Neural cell (in vitro differentiated cells): ENCODE results near the gene NHS. TPM values are rescaled to one million over a fixed set of nuclear protein-coding genes. Genes with fewer than 3 reads are reported as not detected.

Experiments
- H2AFZ ChIP-seq: fragments of 200-600, 300-800 bp; sonication (generic), shearing (Covaris generic); 2 replicates; pipeline ENCODE4 v1.6.0; 2014; ENCODE audit warnings: low read depth, mild to moderate bottlenecking, antibody characterized with exemption, low read length, moderate library complexity
- H3F3A ChIP-seq: fragments of 200-600 bp; shearing (Covaris generic); 2 replicates; pipeline ENCODE4 v1.6.1; 2016; ENCODE audit warnings: mild to moderate bottlenecking, moderate library complexity, mixed read lengths, antibody characterized with exemption, low read length; ENCODE audit not compliant: insufficient read depth, poor library complexity, severe bottlenecking
- H3K27ac ChIP-seq: fragments of 200-600, 300-800 bp; sonication (generic), shearing (Covaris generic); 2 replicates; pipeline ENCODE4 v1.5.1; 2014; ENCODE audit warnings: mild to moderate bottlenecking, low read length, moderate library complexity
- H3K27me3 ChIP-seq: fragments of 300-800, 200-600 bp; sonication (generic), shearing (Covaris generic); 2 replicates; pipeline ENCODE4 v1.6.0; 2014; ENCODE audit warnings: mild to moderate bottlenecking, low read depth, low read length, moderate library complexity; ENCODE audit not compliant: insufficient read depth
- H3K36me3 ChIP-seq: fragments of 300-800, 200-600 bp; sonication (generic), shearing (Covaris generic); 2 replicates; pipeline ENCODE4 v1.5.1; 2014; ENCODE audit warnings: mild to moderate bottlenecking, antibody characterized with exemption, low read length, moderate library complexity; ENCODE audit not compliant: insufficient read depth
- H3K4me2 ChIP-seq: fragments of 300-800, 200-600 bp; sonication (generic), shearing (Covaris generic); 2 replicates; pipeline ENCODE4 v1.6.0; 2014; ENCODE audit warnings: mild to moderate bottlenecking, low read length
- H3K4me3 ChIP-seq: fragments of 300-800, 200-600 bp; sonication (generic), shearing (Covaris generic); 2 replicates; pipeline ENCODE4 v1.5.1; 2014; ENCODE audit warnings: mild to moderate bottlenecking, low read length, moderate library complexity
- H3K79me2 ChIP-seq: fragments of 200-600 bp; shearing (Covaris generic); replicated peaks from 2 replicates; pipeline ENCODE4 v1.6.0; 2014; ENCODE audit warnings: mild to moderate bottlenecking, low read length, moderate library complexity; ENCODE audit not compliant: insufficient read depth
- H3K9ac ChIP-seq: fragments of 300-800, 200-600 bp; sonication (generic), shearing (Covaris generic); 2 replicates; pipeline ENCODE4 v1.6.1; 2016; ENCODE audit warnings: mild to moderate bottlenecking, low read length, mixed read lengths
- H3K9me2 ChIP-seq: fragments of 200-600 bp; shearing (Covaris generic); 2 replicates; pipeline ENCODE4 v1.6.1; 2016; ENCODE audit warnings: mild to moderate bottlenecking, low read length, mixed read lengths; ENCODE audit not compliant: insufficient read depth
- H3K9me3 ChIP-seq: fragments of 200-600, 300-800 bp; sonication (generic), shearing (Covaris generic); 2 replicates; pipeline ENCODE4 v1.6.1; 2016; ENCODE audit warnings: mild to moderate bottlenecking, mixed run types, low read length, moderate library complexity, mixed read lengths
- H4K20me1 ChIP-seq: fragments of 200-600 bp; shearing (Covaris generic); 2 replicates; pipeline ENCODE4 v1.6.1; 2016; ENCODE audit warnings: mild to moderate bottlenecking, mixed run types; ENCODE audit not compliant: insufficient read depth
- EP300 ChIP-seq: fragments of 450-650 bp; conservative IDR thresholded peaks from 2 replicates; pipeline ENCODE4 v1.6.1; 2014; ENCODE audit warnings: antibody characterized with exemption, mild to moderate bottlenecking, moderate library complexity; ENCODE audit not compliant: poor library complexity, severe bottlenecking
- EZH2 ChIP-seq: fragments of 200-600, 300-800 bp; shearing (Covaris generic), sonication (generic); IDR thresholded peaks from 2 replicates; pipeline ENCODE4 v1.6.1; 2014; ENCODE audit warnings: antibody characterized with exemption, low read length, borderline replicate concordance, mild to moderate bottlenecking; ENCODE audit not compliant: insufficient read depth, poor library complexity, severe bottlenecking
- MXI1 ChIP-seq: fragments of 450-650 bp; conservative IDR thresholded peaks from 2 replicates; pipeline ENCODE4 v1.6.1; 2014; ENCODE audit warnings: antibody characterized with exemption, mild to moderate bottlenecking; ENCODE audit not compliant: poor library complexity, severe bottlenecking
- POLR2AphosphoS5 ChIP-seq: IDR thresholded peaks from 2 replicates; pipeline ENCODE4 v1.6.1; 2012
- RAD21 ChIP-seq: fragments of 450-650 bp; conservative IDR thresholded peaks from 2 replicates; pipeline ENCODE4 v1.6.1; 2014; ENCODE audit warnings: antibody characterized with exemption, mild to moderate bottlenecking, moderate library complexity
- REST ChIP-seq: IDR thresholded peaks from 2 replicates; pipeline ENCODE4 v1.6.1; 2012; ENCODE audit warnings: borderline replicate concordance
- SMC3 ChIP-seq: fragments of 450-650 bp; conservative IDR thresholded peaks from 2 replicates; pipeline ENCODE4 v1.6.1; 2014; ENCODE audit warnings: antibody characterized with exemption, mild to moderate bottlenecking, moderate library complexity; ENCODE audit not compliant: poor library complexity
- TAF1 ChIP-seq: IDR thresholded peaks from 2 replicates; pipeline ENCODE4 v1.6.1; 2012; ENCODE audit warnings: low read depth
- polyA plus RNA-seq: library from polyadenylated mRNA; depleted of rRNA; stranded (reverse); fragments of >200 nt; gene quantifications from 2 replicates; pipeline ENCODE4 v1.2.3, GENCODE V29; 2014
- TF ChIP-seq, protein P1 (sequence below): fragments of 450-650 bp; IDR thresholded peaks from 2 replicates; pipeline ENCODE4 v1.5.1; 2014; ENCODE audit warnings: antibody characterized with exemption, mild to moderate bottlenecking, moderate library complexity; ENCODE audit not compliant: poor library complexity, severe bottlenecking

The NHS gene
- polyA plus RNA-seq, 1 donor from 2014 or later = 1.9 TPM

DNA sequence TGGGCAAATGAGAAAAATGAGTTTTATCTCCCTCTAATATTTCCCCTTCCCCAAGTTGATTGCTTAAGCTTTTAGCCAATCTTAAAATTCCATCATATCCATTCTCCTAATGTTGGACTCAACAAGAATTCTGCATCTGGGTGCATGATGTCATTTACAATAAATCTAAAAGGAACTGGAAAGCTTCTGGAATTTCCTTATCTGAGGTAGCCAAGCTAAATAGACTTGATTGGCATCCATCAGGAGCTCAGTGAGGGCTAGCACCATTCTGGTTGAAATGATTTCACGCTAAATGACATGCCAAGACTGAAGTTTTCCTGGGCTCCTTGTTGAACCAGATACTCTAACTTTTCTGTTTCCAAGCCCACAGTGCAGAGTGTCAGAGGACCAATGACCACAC, 252.0 kb downstream of the NHS start:
- H3K9me3 ChIP-seq = no peaks in the 10 kb centered on the region
- H3F3A ChIP-seq = no peaks in the 10 kb centered on the region
- H3K27ac ChIP-seq = no peak overlapping the region
- no peaks in the 10 kb centered on the region for H4K20me1 ChIP-seq
- H3K36me3 ChIP-seq = no peaks in the 10 kb centered on the region
- no peaks in the 10 kb centered on the region for H3K27me3 ChIP-seq
- TF ChIP-seq SMC3 = no peak
- no peak overlapping the region for H3K4me3 ChIP-seq
- no peak overlapping the region for H3K4me2 ChIP-seq
- no peaks in the 10 kb centered on the region for H3K79me2 ChIP-seq
- H3K9me2 ChIP-seq = no peaks in the 10 kb centered on the region
- H3K9ac ChIP-seq = no peak overlapping the region
- H2AFZ ChIP-seq = no peak overlapping the region

DNA sequence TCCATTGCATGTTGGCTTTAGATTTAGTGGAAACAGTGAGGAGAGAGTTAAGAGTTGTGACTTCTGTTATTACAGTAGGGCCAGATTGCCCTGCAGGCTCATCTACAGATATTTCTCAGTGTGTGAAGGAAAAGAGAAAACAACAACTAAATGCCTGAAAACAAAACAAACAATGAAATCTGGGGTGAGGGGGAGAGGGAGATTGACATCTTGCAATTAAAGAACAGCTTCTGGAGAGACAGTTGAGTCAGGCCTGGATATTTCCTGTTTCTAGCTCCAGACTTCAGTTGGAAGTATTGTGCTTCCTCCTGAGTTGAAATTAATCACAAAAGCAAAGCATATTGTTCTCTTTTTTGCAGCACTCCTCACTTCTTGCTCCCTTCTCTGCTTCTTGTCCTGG, 254.0 kb downstream of the NHS start:
- no peak overlapping the region for H3K4me2 ChIP-seq
- H3K9me2 ChIP-seq = no peaks in the 10 kb centered on the region
- no peak overlapping the region for H3K4me3 ChIP-seq
- no peaks in the 10 kb centered on the region for H3K79me2 ChIP-seq
- H3K27me3 ChIP-seq = no peaks in the 10 kb centered on the region
- H2AFZ ChIP-seq = no peak overlapping the region
- H3F3A ChIP-seq = no peaks in the 10 kb centered on the region
- H4K20me1 ChIP-seq = no peaks in the 10 kb centered on the region
- H3K36me3 ChIP-seq = no peaks in the 10 kb centered on the region
- no peak overlapping the region for H3K9ac ChIP-seq
- H3K9me3 ChIP-seq = no peaks in the 10 kb centered on the region
- H3K27ac ChIP-seq = no peak overlapping the region
- no peak for TF ChIP-seq RAD21
- no peak for TF ChIP-seq TAF1
- TF ChIP-seq EZH2 = no peak
- TF ChIP-seq MXI1 = no peak

GRCh38 chrX:17629519-17629918, 254.5 kb downstream of the NHS start:
- Histone ChIP-seq H3K79me2 (no peaks in the 10 kb centered on the region), H3K27ac (no peak overlapping the region), H3K4me3 (no peak overlapping the region), H3K9me2 (no peaks in the 10 kb centered on the region), H4K20me1 (no peaks in the 10 kb centered on the region), H3K27me3 (no peaks in the 10 kb centered on the region), H3K36me3 (no peaks in the 10 kb centered on the region), H2AFZ (no peak overlapping the region), H3K4me2 (no peak overlapping the region), H3K9me3 (no peaks in the 10 kb centered on the region), H3F3A (no peaks in the 10 kb centered on the region), H3K9ac (no peak overlapping the region)
- TF ChIP-seq MXI1 = no peak
- no peak for TF ChIP-seq EZH2
- no peak for TF ChIP-seq SMC3
- no peak for TF ChIP-seq RAD21
- TF ChIP-seq POLR2AphosphoS5 = no peak
- TF ChIP-seq EP300 = no peak
- TF ChIP-seq, protein P1, sequence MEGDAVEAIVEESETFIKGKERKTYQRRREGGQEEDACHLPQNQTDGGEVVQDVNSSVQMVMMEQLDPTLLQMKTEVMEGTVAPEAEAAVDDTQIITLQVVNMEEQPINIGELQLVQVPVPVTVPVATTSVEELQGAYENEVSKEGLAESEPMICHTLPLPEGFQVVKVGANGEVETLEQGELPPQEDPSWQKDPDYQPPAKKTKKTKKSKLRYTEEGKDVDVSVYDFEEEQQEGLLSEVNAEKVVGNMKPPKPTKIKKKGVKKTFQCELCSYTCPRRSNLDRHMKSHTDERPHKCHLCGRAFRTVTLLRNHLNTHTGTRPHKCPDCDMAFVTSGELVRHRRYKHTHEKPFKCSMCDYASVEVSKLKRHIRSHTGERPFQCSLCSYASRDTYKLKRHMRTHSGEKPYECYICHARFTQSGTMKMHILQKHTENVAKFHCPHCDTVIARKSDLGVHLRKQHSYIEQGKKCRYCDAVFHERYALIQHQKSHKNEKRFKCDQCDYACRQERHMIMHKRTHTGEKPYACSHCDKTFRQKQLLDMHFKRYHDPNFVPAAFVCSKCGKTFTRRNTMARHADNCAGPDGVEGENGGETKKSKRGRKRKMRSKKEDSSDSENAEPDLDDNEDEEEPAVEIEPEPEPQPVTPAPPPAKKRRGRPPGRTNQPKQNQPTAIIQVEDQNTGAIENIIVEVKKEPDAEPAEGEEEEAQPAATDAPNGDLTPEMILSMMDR = no peak
- no peak for TF ChIP-seq TAF1
- no peak for TF ChIP-seq REST
